HG02623 (cell line): ENCODE measurements around the gene BAZ1B.
"Not testable (repeated sequence)": the region's sequence is repeated elsewhere in the genome, so short reads cannot be mapped to it uniquely, and the experiment has no call there.

Experiments used
- ATAC-seq: cut with Tn5 transposase; IDR thresholded peaks from one replicate; pipeline ENCODE4 v1.9.1; 2021; ENCODE audit warnings: moderate library complexity; ENCODE audit not compliant: unreplicated experiment

Gene BAZ1B

DNA sequence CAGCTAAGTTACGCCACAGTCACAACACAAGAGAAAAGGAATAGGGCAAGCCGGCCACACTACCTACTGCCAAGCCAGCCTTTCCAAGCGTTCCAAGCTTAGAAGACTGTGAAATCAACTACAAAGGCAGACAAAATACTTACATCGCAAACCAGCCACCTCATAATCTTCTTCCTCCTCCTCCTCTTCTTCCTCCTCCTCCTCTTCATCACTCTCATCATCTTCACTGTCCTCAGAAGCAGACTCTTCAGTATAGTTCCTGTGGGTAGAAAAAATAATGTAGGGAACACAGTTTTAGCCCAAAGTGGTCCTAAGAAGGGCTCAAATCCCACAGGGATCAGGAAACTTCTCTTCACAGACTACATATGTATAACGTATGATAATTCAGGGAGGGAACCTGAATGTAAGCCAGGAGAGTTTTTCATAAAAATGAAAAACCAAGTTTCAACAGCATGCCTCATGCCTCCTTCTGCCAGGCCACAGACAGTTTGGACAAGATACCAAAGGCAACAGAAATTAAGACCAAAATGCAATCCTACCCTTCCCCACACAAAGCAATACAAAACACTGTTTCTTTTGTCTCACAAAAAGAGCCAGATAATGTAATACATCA lies 74.9 kb downstream of the BAZ1B start:
- no peak for ATAC-seq

DNA sequence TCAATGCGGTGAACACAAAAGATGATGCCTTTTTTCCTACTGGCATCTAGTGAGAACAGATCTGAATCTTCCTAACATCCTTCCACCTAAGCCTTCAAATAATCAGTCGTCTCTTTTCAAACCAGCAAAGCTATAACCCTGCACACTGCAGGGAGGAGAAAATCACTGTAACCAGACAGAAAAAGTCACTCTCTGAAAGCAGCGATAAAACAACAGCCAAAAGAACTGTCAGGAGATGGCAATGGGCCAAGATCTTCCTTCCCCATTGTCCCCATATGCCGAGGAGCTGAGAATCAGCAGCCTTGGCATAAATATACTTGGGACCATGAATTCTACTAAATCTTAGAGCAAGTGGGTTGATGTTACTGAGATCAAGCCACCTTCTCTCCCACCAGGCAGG lies 75.4 kb downstream of the BAZ1B start:
- ATAC-seq: no peak

DNA sequence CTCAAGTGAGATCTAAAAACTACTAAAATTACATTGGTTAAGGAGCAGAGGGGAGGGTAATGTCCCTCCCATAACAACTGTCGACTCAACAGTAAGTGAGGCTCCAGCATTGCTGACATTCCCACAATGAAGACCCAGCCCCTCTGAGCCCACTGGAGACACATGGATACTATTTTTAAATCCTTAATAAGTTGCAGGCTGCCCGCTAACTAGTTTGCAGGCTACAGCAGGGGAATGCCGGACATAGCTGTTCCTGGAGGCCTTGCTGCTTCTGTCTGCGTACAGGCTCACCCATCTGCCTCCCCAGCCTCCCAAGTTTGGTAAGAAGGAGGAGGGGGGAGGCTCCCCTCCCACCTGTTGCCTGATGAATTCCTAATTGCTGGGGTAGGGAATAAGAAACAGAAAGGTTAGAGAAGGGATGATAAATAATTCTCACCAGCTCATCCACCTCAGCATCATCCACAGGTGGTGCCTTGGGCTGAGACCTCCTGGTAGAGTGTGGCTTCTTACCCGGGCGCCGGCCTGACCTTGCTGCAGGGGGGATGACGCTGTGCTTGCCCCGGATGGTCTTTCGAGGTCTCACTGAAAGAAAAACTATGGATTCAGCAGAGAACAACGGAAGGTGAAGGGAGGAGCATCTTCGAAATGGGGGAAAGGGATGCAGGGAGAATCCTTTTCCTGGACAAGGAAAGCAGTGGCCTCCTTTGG lies 78.4 kb downstream of the BAZ1B start:
- no peak for ATAC-seq

DNA sequence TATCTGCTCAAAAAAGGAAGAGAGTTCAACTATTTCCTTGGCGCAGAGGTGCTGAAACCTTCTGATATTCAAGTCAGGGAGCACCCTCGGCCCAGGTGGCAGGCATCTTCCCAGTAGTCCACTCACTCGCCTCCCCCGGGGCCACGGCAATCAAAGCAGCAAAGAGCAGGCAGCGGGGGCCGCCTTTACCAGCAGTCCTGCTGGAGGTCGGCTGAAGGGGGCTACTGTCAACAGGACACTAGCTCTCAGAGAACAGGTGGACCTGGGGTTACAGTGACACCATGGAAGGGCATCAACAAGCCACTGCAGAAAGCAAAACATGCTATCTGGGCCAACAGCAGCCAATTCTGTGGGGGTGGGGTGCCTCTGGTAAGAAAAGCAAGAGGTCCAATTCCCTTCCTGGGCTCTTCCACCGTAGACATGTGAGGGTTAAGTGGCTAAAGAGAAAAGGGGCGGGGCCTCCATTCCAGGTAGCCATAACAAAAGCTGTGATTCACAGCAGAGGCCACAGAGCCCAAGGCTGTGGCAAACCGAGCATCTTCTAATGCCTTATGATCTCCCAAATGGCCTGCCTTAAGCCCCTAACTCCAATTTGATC lies 79.1 kb downstream of the BAZ1B start:
- ATAC-seq: no peak

DNA sequence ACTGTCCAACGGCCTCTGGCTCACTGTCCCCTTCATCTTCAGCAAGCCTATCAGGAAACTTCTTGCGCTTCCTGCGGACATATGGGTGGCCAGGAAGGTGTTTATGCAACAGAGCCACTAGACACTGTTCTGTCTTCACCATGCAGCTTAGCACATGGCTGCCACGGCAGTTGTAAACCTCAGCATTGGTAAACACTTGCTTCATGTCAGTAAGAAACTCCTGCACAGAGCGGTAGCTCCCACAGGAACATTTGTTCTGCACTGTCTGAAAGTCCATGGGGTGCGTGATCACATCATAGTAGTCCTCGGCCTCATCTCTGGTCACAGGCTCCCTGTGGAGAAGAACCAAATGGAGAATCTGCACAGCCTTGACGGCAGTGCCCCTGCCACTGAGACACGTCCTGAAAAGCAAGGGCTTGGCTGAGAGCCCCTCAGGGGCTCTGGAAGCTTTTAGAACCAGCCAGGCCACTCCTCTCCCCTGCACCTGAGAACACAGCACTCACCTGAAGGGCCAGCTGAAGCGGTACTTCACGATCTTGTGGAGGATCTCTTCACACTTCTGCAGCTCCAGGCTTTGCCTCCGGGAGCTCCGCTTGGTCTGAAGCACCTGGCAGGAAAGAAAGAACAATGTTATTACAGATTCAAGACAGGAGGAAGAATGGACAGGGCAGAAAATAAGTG lies 79.7 kb downstream of the BAZ1B start:
- ATAC-seq: no peak

DNA sequence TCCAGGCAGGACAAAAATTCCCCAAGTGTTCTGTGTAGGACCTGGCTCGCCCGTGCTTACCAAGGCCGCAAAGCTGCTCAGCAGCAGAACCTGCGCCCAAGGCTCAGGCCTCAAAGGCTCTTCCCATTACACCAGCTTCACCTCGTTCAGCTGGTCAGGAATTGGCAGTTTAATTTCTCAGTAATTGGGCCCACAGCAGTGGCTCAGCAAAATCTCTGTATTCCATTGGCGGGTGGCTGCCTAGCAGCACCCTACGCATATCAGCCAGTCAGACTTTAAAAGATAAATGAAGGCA lies 82.7 kb downstream of the BAZ1B start:
- no peak for ATAC-seq

DNA sequence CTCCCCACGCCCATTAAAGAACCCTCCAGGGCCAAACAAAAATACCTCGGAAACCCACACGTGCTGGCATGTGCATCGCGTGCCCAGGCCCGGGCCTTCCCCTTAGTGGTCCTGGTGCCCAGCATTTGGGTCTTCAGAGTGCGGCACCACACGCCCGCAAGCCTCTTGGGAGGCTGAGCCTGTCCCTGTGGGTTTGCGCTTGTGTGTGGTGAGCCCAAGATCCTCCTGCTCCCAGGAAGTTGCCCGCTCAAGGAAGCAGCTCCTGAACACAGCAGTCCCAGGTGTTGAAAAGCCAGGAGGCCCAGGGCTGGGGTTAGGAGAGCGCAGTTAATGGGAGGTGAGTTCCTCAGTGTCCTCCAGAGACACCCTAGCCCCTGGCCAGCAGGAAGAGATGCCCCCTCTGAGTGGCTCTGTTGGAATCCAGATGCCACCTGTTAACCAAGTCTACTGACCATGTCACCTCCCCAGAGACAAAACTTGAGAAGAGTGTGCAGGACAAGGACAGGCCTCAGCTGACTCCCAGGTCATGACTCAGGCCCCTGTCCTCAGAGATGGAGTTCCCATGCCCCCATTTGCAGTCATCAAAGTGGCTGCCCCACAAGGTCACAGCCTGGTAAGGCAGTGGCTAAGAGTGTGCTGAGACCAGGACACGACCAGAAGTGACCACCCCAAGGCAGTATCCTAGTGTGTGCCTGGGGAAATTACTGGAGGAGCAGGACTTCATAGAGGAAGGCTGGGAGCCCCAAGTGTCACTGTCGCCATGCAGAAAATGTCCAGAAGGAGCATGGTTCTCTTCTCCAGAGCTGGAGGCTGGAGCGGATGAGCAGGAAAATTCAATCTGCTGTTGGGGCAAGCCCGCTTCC lies 83.3 kb downstream of the BAZ1B start:
- no peak for ATAC-seq

DNA sequence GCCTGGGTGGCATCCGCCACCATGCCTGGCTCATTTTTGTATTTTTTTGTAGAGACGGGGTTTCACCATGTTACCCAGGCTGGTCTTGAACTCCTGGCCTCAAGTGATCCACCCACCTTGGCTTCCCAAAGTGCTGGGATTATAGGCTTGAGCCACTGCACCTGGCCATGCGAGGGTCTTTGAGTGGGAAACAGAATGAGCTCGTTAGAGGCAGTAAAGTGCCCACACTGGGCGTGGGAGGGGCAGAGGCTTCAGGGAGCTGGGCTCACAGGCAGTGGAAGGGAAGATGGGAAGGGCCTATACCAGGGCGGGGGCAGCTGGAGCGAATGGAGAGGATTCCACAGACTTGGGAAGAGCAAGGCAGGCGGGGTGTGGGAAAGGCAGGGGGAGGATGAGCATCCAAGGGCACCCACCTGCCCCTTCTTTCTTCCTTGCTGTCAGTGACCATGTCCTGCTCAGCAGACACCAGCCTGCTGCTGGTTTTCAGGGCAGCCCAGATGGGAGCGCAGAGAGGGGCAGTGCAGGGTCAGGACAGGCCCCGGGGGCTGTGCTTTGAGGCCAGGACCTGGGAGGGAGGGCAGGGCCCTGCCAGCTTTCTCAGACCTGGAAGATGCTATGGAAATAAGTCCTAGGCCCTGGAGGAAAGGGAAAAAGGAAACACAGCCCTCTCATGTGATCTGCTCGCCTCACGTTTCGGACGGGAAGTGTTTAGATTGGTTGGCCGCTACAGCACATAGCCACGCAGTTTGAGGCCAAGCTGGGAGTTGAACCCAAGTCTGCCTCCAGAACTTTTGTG lies 84.3 kb downstream of the BAZ1B start:
- ATAC-seq: no peak

DNA sequence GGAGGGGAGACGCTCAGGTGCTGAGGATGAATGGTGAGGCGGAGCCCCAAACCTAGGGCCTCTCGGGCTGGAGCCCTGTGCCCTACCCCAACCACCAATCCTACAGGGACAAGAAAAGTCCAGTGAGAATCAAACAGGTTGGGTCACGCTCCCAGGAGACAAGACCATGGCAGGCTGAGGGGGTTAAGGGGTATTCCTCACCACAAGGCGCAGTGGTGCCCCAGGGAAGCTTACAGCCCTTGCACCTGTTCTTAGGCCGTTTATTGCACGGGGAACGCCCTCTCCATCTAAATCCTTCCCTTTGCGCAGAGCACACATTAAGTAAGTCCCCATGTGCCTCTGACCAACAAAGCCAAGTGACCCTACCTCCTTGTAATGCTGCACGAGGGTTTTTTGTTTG lies 85.0 kb downstream of the BAZ1B start:
- ATAC-seq: no peak

DNA sequence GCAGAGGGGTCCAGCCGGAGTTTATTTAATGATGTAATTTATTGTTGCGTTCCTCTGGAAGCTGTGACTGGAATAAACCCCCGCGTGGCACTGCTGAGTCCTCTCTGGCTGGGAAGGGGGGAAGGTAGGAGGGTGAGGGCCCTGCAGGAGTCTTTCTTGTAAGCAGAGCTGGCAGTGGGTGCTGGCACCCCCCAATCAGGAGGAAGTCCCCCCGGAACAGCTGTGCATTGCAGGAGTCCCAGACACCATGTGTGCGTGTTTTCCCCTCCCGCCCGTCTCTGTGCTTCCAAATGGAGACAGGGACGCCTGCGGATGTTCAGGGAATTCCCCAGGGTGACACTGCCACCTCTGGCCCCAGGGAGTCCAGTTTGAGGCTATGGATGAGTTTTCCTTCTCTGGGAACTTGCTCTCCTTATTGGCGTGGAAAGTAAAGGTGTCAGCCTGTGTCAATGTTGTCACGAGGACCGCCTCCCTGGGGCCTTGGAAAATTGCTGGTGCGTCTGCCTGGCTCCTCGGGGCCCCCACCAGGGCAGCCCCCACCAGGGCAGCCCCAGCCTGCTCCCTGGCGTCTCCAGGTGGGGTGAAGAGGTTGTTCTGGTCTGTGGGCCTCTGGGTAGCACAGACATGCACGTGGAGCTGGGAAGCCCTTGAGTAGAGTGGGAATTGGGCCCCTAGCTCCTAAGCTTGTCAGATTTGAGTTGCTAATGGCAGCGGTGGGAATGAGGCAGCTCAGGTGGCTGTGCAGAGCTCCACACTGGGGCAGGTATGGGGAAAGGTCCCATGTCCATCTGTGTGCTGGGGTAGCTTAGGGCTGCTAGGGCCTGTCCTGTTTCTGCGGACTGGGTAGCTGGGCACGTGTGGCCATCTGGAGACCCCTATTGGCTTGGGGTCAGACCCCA lies 85.8 kb downstream of the BAZ1B start:
- no peak for ATAC-seq

DNA sequence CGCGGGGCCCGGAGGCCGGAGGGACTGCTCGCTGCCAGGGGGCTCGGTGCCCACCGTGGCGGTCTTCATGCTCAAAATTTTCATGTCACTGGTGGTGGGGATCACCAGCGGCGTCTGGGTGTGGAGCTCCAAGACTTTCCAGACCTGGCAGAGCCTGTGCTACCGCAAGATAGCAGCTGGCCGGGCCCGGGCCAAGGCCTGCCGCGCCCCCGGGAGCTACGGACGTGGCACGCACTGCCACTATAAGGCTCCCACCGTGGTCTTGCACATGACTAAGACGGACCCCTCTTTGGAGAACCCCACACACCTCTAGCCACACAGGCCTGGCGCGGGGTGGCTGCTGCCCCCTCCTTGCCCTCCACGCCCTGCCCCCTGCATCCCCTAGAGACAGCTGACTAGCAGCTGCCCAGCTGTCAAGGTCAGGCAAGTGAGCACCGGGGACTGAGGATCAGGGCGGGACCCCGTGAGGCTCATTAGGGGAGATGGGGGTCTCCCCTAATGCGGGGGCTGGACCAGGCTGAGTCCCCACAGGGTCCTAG lies 86.6 kb downstream of the BAZ1B start:
- ATAC-seq: no peak

DNA sequence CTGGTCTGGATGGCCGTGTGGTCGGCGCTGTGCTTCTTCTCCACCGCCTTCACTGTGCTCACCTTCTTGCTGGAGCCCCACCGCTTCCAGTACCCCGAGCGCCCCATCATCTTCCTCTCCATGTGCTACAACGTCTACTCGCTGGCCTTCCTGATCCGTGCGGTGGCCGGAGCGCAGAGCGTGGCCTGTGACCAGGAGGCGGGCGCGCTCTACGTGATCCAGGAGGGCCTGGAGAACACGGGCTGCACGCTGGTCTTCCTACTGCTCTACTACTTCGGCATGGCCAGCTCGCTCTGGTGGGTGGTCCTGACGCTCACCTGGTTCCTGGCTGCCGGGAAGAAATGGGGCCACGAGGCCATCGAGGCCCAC lies 87.4 kb downstream of the BAZ1B start:
- ATAC-seq: no peak

DNA sequence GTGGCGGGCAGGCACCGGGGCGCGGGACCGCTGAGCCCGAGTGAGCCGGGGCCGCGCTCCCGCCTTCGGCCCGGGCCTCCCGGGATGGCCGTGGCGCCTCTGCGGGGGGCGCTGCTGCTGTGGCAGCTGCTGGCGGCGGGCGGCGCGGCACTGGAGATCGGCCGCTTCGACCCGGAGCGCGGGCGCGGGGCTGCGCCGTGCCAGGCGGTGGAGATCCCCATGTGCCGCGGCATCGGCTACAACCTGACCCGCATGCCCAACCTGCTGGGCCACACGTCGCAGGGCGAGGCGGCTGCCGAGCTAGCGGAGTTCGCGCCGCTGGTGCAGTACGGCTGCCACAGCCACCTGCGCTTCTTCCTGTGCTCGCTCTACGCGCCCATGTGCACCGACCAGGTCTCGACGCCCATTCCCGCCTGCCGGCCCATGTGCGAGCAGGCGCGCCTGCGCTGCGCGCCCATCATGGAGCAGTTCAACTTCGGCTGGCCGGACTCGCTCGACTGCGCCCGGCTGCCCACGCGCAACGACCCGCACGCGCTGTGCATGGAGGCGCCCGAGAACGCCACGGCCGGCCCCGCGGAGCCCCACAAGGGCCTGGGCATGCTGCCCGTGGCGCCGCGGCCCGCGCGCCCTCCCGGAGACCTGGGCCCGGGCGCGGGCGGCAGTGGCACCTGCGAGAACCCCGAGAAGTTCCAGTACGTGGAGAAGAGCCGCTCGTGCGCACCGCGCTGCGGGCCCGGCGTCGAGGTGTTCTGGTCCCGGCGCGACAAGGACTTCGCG lies 88.0 kb downstream of the BAZ1B start:
- no peak for ATAC-seq

DNA sequence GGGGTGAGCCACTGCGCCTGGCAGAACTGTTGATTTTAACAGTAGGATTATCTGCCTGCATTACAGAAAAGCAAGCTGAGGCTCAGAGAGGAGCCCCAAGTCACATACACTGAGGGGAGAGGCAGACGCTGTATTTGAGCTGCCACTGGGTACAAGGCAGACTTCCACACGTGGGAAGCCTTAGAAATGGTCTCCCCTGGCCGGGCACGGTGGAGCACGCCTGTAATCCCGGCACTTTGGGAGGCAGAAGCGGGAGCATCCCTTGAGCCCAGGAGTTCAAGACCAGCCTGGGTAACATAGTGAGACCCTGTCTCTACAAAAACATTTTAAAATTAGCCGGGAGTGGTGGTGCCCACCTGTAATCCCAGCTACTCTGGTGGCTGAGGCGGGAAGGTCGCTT lies 89.4 kb downstream of the BAZ1B start:
- ATAC-seq: no peak

DNA sequence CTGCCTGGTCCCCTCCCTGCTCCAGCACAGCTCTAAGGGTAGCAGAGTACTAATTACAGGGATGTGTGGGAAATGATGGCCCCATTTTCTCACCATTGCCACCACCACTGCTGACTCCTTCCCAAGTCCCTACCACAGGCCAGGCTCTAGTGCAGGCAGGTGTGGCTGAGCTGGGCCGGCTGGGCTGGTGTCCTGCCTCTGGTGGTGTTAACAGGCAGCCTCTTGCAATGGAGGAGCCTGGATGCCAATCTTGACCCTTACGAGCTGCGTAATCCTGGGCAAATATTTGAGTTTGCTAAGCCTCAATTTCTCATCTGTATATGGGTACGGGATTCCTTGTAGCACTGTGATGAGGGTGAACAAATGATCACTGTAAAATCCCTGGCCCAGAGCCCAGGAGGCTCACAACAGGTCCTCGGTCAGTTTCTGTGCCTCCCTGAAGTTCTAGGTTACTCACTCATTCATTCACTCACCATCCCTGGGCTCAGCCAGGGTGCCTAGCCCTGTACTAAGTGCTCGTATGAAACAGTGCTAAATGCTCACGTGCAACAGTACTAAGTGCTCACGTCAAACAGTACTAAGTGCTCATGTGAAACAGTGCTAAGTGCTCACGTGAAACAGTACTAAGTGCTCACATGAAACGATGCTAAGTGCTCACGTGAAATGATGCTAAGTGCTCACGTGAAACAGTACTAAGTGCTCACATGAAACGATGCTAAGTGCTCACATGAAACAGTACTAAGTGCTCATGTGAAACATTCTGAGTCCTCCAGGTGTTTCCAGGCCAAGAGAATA lies 90.9 kb downstream of the BAZ1B start:
- ATAC-seq: no peak

DNA sequence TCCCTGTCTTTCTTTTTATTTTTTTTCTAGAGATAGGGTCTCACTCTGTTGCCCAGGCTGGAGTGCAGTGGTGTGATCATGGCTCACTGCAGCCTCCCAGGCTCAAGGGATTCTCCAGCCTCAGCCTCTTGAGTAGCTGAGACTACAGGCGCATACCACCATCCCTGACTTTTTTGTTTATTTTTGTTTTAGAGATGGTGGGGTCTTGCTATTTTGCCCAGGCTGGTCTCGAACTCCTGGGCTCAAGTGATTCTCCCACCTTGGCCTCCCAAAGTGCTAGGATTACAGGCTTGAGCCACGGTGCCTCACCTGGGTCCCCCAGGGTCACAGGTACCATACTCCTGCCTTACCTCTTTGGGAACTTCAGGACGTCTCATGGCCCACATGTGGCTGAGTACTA lies 91.6 kb downstream of the BAZ1B start:
- ATAC-seq: not testable (repeated sequence)

DNA sequence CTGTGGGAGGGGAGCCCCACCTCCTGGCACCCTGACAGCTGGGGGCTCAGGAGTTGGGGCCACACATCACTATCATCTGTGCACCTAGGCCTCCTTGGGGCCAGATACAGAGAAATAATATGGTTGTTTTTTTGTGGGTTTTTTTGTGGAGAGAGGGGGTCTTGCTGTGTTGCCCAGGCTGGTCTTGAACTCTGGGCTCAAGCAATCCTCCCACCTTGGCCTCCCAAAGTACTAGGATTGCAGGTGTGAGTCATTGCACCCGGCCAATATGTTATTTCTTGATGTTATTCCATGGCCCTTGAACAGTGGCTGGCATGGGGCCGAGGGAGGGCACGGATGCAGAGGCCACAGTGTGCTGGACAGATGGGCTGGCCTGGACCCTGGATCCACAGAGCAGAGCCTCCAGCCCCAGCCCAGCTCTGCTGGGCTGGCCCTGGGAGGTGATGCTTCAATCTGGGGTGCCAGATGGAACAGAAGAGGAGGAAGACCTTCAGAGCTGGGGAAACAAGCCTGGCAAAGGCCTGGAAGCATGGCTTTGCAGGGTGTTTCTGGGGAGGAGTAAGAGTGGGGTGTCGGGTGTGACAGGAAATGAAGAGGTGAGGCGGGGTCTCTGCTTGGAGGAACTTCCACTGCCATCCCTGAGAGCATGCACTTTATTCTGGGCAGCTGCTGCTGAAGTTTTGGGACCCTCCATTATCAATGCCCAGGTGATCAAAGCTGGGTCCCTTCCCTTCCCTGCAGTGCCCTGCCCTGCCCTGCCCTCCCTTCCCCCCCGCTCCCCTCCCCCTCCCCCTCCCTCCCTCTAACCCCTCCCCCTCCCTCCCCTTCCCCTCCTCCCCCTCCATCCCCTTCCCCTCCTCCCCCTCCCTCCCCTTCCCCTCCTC lies 92.2 kb downstream of the BAZ1B start:
- no peak for ATAC-seq
